GM12875 (cell line): ENCODE data around the gene DNAH6.

ENCODE experiments used
- H3K4me3 ChIP-seq: one replicate; pipeline ENCODE4 v1.5.1; 2011; ENCODE audit warnings: low read depth, low read length, control low read depth
- TF ChIP-seq, protein P1 (sequence below): IDR thresholded peaks from 2 replicates; pipeline ENCODE4 v1.5.1; 2011; ENCODE audit warnings: low read depth, mild to moderate bottlenecking, control low read depth, inconsistent platforms, low read length, moderate library complexity, borderline replicate concordance; ENCODE audit not compliant: insufficient read depth

DNAH6 gene

DNA sequence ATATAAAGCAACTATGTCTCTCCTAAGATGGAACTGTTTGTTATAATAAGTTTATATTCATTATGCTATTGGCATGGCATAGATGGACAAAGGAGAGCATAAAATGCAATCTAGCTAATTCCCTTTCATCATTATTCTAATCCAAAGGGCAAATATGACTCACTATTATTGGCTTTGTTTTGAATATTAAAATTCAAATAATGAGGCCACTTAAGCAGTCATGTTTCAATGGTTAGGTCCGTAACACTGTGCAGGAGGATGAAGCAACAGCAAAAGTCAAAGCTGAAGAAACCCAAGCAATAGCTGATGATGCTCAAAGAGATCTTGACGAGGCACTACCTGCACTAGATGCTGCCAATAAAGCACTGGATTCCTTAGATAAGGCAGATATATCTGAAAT is 187.5 kb downstream of the DNAH6 start:
- TF ChIP-seq, protein P1, sequence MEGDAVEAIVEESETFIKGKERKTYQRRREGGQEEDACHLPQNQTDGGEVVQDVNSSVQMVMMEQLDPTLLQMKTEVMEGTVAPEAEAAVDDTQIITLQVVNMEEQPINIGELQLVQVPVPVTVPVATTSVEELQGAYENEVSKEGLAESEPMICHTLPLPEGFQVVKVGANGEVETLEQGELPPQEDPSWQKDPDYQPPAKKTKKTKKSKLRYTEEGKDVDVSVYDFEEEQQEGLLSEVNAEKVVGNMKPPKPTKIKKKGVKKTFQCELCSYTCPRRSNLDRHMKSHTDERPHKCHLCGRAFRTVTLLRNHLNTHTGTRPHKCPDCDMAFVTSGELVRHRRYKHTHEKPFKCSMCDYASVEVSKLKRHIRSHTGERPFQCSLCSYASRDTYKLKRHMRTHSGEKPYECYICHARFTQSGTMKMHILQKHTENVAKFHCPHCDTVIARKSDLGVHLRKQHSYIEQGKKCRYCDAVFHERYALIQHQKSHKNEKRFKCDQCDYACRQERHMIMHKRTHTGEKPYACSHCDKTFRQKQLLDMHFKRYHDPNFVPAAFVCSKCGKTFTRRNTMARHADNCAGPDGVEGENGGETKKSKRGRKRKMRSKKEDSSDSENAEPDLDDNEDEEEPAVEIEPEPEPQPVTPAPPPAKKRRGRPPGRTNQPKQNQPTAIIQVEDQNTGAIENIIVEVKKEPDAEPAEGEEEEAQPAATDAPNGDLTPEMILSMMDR = no peak
- no peak overlapping the region for H3K4me3 ChIP-seq

DNA sequence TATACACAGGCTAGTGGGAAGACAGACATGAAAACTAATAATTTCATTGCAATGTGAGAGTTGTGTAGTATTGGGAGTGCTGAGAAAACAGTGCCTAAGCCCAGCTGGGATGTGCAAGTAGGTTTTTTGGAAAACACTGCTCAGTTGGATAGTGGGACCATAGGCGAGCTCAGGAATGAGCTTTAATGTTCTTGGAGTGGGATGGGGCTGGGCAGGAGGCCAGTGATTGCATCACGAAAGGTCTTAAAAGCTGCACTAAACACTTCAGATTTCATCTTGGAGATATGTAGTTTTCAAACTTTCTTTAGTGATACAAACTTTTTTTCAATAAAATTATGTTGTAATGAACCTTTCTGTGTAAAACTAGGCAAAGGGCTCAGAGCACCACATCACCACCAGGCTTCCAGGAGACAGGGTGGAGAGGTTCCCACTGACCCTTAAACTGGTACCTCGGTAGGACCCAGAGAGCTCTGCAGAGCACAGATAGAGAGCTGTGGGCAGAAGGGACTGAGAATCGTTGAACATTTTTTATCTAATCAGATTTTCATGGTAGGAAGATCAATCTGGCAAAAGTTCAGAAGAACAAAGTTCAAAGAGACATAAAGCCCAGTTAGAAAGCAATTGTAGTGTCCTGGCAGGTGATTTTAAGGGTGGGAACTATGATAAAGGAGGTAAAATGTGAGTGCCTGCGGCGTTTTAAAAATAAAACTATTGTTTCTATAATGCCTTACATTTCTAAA is 188.4 kb downstream of the DNAH6 start:
- TF ChIP-seq, protein P1 = no peak

DNA sequence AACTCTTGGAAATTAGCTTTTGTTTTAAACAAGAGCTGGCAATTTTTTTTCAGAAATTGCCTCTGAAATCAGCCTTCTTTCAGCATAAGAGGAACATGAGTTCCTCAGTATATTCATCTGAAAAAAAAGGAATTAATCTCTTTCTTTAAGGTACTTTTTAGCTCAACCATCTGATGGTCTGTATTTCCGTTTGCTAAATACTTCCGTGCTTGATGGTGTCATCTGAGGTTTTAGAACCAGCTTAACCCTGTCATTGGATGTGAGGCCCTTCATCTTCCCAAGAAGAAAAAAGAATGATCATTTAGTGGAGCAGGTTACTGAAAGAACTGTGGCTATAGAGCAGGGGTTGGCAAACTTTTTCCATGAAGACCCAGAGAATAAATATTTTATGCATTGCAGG is 189.6 kb downstream of the DNAH6 start:
- TF ChIP-seq, protein P1 = no peak
- no peak overlapping the region for H3K4me3 ChIP-seq

More for the DNA sequence above, 188.4 kb downstream of the DNAH6 start:
- no peak overlapping the region for H3K4me3 ChIP-seq

DNA sequence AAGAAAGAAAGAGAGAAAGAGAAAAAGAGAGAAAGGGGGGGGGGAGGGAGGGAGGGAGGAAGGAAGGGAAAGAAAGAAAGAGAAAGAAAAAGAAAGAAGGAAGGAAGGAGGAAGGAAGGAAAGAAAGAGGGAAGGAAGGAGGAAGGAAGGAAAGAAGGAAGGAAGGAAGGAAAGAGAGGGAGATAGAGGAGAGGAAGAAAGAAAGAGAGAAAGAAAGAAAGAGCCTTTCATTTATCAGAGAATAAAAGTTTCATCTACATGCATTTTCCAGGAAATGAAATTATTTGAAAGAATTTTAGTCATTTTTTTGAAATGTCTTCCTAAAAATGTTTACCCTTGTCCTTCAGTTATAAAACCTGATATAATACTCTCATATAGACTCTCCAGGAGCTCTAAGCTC is 192.1 kb downstream of the DNAH6 start:
- no peak overlapping the region for H3K4me3 ChIP-seq
- TF ChIP-seq, protein P1 = no peak

DNA sequence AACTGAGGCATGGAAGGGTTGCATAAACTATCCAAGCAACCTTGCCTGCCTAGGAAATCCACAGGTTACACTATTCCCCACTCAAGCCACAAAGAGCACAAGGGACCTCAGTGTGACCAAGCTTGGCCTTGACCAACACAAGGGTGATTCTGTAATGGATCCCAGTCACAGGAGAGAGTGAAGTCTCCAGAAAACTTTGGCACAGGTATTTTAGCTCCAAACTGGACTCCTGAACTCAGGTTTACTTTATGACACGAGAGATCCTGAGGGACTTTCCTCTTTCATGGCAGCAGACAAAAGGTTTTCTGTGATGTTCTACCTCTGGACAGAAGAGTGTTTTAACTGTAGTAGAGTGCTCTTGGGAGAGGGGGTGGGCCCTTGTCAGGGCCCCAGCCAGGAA is 195.4 kb downstream of the DNAH6 start:
- no peak overlapping the region for H3K4me3 ChIP-seq
- TF ChIP-seq, protein P1 = no peak

DNA sequence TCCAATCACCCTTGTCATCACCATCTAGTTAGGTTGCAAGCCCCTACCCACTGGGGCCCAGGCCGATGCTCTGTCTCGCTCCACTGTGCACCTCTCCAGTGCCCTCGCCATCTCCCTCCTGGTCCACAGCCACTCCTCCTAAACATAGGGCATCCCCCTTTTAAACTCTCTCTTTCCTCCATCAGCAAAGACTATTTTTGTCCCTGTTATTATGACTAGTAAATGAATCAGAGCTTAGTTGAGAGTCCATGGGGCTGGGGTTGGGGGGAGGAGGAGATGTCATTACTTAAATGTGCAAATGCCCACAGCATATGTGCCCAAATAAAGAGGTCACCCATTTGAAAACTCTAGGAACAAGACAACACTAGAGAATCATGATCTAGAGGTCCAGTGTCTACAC is 197.1 kb downstream of the DNAH6 start:
- TF ChIP-seq, protein P1 = no peak
- no peak overlapping the region for H3K4me3 ChIP-seq

DNA sequence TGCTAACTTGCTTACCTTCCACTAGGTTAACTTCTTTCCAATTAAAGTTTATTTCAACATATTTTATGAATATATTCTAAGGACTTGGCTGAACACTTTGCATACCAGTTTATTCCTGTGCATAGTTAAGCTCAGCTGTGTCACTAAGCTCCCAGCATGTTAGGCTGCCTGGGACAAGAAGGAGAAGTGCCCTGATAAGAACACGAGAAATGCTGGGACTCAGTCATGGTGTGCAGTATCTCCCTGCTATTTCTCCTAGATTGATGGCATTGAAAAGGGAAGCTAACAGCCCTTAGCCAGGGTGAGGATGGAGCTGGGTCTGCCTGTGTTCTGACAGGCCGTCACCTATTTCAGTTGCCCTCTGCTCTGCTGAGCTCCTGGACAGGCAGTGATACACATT is 200.3 kb downstream of the DNAH6 start:
- no peak overlapping the region for H3K4me3 ChIP-seq

More for the DNA sequence above, 200.3 kb downstream of the DNAH6 start:
- TF ChIP-seq, protein P1 = no peak
